PFSK-1 (cell line): ENCODE results near the gene SLC37A3.

ENCODE experiments used
- FOXP2 ChIP-seq: optimal IDR thresholded peaks from 2 replicates; pipeline ENCODE3; 2011; ENCODE audit warnings: borderline replicate concordance, control low read depth, inconsistent platforms; ENCODE audit not compliant: insufficient read depth; ENCODE audit errors: extremely low read length, extremely low read depth
- POLR2AphosphoS5 ChIP-seq: IDR thresholded peaks from 2 replicates; pipeline ENCODE4 v1.6.1; 2012; ENCODE audit warnings: low read depth, mild to moderate bottlenecking, control low read depth, low read length, moderate library complexity
- SIN3A ChIP-seq: IDR thresholded peaks from 2 replicates; pipeline ENCODE4 v1.6.1; 2012; ENCODE audit warnings: mild to moderate bottlenecking, low read length, moderate library complexity, borderline replicate concordance; ENCODE audit not compliant: insufficient read depth
- TAF1 ChIP-seq: IDR thresholded peaks from 2 replicates; pipeline ENCODE4 v1.6.1; 2012; ENCODE audit warnings: low read length, control low read depth, borderline replicate concordance; ENCODE audit not compliant: insufficient read depth
- TF ChIP-seq, protein P1 (sequence below), 2 experiments: IDR thresholded peaks; 2 replicates each; pipeline versions ENCODE4 v1.6.1 to v1.8.0; 2011 to 2012; ENCODE audit warnings: low read depth in 2 of 2, low read length in 2 of 2, control low read depth in 1 of 2, inconsistent platforms in 1 of 2, mild to moderate bottlenecking in 1 of 2, moderate library complexity in 1 of 2; ENCODE audit not compliant: insufficient read depth in 1 of 2

DNA sequence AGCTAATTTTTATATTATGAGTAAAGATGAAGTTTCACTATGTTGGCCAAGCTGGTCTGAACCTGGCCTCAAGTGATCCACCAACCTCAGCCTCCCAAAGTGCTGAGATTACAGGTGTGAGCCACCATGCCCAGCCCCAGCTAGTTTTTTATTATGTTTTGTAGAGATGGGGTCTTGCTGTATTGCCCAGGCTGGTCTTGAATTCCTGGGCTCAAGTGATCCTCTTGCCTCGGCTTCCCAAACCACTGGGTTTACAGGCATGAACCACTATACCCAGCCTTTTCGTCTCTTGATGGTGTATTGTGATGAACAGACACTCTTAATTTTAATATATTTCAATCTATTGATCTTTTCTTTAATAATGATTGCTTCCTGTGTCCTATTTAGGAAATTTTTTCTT lies 23.2 kb upstream of the SLC37A3 start:
- TF ChIP-seq POLR2AphosphoS5 (no peak), SIN3A (no peak), TAF1 (no peak), FOXP2 (no peak)
- TF ChIP-seq, protein P1, sequence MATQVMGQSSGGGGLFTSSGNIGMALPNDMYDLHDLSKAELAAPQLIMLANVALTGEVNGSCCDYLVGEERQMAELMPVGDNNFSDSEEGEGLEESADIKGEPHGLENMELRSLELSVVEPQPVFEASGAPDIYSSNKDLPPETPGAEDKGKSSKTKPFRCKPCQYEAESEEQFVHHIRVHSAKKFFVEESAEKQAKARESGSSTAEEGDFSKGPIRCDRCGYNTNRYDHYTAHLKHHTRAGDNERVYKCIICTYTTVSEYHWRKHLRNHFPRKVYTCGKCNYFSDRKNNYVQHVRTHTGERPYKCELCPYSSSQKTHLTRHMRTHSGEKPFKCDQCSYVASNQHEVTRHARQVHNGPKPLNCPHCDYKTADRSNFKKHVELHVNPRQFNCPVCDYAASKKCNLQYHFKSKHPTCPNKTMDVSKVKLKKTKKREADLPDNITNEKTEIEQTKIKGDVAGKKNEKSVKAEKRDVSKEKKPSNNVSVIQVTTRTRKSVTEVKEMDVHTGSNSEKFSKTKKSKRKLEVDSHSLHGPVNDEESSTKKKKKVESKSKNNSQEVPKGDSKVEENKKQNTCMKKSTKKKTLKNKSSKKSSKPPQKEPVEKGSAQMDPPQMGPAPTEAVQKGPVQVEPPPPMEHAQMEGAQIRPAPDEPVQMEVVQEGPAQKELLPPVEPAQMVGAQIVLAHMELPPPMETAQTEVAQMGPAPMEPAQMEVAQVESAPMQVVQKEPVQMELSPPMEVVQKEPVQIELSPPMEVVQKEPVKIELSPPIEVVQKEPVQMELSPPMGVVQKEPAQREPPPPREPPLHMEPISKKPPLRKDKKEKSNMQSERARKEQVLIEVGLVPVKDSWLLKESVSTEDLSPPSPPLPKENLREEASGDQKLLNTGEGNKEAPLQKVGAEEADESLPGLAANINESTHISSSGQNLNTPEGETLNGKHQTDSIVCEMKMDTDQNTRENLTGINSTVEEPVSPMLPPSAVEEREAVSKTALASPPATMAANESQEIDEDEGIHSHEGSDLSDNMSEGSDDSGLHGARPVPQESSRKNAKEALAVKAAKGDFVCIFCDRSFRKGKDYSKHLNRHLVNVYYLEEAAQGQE (IDR thresholded peaks at IDR 0.05; ENCODE audit: insufficient read depth in 1 of 2, low read depth in 2 of 2, low read length in 2 of 2), result no peak
